Activated CD8-positive, alpha-beta memory T cell treated with anti-CD3 and anti-CD28 coated beads, Interleukin-2, amount 50 U/mL, for 1 hour (primary cell): ENCODE data around the gene GABARAPL2.

Experiments
- DNase-seq: peaks from one replicate; pipeline ENCODE4 v3.0.0-alpha.2; 2020; ENCODE audit errors: extremely low read depth

GABARAPL2 gene

GRCh38 chr16:75555213-75555706, 10.9 kb upstream of the GABARAPL2 start:
- DNase-seq: no peak

- DNase-seq: peak; percentile 92
Measured at GRCh38 chr16:75555707-75556430, 10.3 kb upstream of the GABARAPL2 start, which contains the start of gene TMEM231. Gene TMEM231, minus strand, starts transcription at chr16:75556252. Its CDS starts 43 bp downstream, at chr16:75556209.

GRCh38 chr16:75556431-75556950, 9.7 kb upstream of the GABARAPL2 start:
- no peak for DNase-seq

GRCh38 chr16:75558846-75559401, 7.3 kb upstream of the GABARAPL2 start:
- no peak for DNase-seq

GRCh38 chr16:75559564-75560372, 6.4 kb upstream of the GABARAPL2 start:
- DNase-seq: no peak

- no peak for DNase-seq
Measured at GRCh38 chr16:75565640-75566039, 539 bp upstream of the GABARAPL2 start.

GRCh38 chr16:75566758-75567255, 628 bp downstream of the GABARAPL2 start:
- no peak for DNase-seq

GRCh38 chr16:75567911-75568310, 1.7 kb downstream of the GABARAPL2 start:
- no peak for DNase-seq

GRCh38 chr16:75570396-75571065, 4.4 kb downstream of the GABARAPL2 start:
- DNase-seq: no peak

- no peak for DNase-seq
Measured at GRCh38 chr16:75572864-75573542, 6.8 kb downstream of the GABARAPL2 start.

- no peak for DNase-seq
Measured at GRCh38 chr16:75573955-75574354, 7.8 kb downstream of the GABARAPL2 start.

- no peak for DNase-seq
Measured at GRCh38 chr16:75575958-75576357, 9.8 kb downstream of the GABARAPL2 start.

GRCh38 chr16:75576384-75576811, 10.2 kb downstream of the GABARAPL2 start:
- no peak for DNase-seq

GRCh38 chr16:75578212-75578611, 12.0 kb downstream of the GABARAPL2 start:
- no peak for DNase-seq

- no peak for DNase-seq
Measured at GRCh38 chr16:75578725-75579124, 12.5 kb downstream of the GABARAPL2 start.

- no peak for DNase-seq
Measured at GRCh38 chr16:75579281-75579834, 13.2 kb downstream of the GABARAPL2 start.

GRCh38 chr16:75584108-75584507, 17.9 kb downstream of the GABARAPL2 start:
- no peak for DNase-seq

- DNase-seq: no peak
Measured at GRCh38 chr16:75588716-75589115, 22.5 kb downstream of the GABARAPL2 start.

- DNase-seq: no peak
Measured at GRCh38 chr16:75589306-75589705, 23.1 kb downstream of the GABARAPL2 start.
